Measurements from ENCODE around the gene MXD4.

The MXD4 gene

DNA sequence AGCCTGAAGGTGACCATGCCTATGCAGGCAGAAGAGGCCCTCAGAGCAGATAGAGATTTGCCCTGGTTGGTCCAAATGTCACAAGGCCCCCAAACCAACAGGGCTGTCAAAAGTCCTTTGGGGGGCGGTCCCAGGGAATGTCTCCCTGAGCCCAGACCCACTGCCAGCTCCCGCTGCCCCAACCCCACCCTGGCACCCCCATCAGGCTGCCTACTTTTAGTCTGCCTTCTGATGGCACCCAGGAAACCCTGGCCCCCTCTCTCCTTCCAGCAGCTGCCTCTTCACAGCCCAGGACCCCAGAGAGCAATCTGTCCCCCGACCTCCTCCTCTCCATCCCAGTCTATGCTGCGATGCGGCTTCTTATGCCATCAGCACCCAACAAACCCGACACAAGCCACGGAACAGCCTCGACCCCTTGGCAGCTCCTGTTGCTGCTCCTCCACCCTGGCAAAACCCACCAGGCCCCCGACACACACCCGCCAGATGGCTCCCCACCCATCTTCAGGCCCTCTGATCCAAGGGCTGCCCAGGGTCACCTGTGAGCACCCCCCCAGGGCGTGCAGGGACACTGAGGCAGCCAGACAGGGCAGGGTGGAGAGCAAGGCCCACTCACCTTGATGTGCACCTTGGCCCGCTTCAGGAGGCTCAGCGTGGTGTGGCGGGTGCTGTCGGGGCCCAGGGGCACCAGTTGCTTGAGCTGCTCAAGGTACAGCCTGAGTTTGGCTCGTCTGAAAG is 9.9 kb downstream of the MXD4 start:
- TF ChIP-seq, protein P1, sequence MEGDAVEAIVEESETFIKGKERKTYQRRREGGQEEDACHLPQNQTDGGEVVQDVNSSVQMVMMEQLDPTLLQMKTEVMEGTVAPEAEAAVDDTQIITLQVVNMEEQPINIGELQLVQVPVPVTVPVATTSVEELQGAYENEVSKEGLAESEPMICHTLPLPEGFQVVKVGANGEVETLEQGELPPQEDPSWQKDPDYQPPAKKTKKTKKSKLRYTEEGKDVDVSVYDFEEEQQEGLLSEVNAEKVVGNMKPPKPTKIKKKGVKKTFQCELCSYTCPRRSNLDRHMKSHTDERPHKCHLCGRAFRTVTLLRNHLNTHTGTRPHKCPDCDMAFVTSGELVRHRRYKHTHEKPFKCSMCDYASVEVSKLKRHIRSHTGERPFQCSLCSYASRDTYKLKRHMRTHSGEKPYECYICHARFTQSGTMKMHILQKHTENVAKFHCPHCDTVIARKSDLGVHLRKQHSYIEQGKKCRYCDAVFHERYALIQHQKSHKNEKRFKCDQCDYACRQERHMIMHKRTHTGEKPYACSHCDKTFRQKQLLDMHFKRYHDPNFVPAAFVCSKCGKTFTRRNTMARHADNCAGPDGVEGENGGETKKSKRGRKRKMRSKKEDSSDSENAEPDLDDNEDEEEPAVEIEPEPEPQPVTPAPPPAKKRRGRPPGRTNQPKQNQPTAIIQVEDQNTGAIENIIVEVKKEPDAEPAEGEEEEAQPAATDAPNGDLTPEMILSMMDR (IDR thresholded peaks at IDR 0.05) = no peak

DNA sequence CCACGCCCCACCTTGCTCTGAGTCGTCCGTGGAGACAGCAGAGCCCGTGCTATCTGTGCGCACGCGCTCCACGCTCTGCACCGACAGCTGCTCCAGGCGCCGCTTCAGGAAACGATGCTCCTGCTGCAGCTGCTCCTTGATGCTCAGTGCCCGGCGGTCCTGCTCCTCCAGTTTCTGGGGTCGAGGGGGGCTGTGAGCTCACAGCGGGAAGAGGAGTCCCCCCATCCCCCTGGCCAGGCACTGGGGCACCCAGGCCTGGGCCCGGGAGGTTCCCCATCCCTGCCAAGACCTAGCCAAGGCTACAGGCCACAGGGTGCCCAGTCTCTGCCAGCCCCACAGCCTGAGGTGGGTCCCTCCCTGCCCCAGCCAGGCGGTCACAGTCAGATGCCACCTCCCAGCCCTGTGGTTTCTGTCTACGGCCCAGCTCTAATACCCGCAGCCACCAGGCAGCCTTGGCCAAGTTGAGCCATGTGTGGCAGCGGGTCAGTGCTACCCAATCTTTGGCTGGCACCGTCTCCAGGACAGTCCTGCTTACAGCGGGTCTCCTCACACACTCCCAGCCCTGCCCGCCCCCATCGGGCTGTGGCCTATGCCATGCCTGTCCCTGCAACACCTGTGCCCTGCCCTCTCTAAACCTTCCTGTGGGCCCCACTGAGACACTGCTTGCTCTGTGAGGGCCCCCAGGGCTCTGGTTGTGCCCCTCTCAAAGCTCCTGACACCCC is 10.7 kb downstream of the MXD4 start:
- TF ChIP-seq, protein P1 (IDR thresholded peaks at IDR 0.05) = no peak

DNA sequence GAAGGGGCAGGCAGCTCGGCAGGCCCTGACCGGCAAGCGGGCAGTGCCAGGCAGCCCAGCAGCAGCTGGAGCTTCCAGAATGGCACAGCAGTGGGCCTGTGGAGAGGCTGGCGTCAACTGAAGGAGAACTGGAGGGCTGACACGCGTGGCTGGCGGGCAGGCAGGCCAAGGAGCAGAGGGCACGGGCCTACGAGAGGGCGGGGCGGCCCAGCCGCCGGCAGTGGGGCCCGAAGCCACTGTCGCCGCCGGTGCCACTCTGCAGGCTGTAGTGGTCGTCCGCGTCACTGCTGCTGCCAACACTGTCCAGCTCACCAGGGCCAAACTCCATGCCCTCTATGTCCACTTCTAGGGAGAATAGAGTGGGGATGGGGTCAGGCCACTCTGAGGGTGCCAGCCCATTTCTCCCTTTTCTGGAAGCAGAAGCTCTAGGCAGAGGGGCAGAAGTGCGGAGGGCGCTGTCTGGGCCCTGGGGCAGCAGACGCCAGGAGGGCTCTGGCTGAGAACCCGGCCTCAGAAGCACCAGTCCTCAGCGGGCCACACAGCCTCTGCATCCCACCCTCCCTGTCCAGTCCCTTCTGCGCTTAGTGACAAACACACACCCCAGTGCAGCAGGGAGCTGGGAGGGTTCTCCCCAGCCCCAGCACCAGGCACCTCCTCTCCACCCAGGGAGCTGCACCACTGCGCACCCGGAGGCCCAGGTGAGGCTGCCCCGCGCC is 11.4 kb downstream of the MXD4 start:
- TF ChIP-seq, protein P1 (IDR thresholded peaks at IDR 0.05) = no peak

DNA sequence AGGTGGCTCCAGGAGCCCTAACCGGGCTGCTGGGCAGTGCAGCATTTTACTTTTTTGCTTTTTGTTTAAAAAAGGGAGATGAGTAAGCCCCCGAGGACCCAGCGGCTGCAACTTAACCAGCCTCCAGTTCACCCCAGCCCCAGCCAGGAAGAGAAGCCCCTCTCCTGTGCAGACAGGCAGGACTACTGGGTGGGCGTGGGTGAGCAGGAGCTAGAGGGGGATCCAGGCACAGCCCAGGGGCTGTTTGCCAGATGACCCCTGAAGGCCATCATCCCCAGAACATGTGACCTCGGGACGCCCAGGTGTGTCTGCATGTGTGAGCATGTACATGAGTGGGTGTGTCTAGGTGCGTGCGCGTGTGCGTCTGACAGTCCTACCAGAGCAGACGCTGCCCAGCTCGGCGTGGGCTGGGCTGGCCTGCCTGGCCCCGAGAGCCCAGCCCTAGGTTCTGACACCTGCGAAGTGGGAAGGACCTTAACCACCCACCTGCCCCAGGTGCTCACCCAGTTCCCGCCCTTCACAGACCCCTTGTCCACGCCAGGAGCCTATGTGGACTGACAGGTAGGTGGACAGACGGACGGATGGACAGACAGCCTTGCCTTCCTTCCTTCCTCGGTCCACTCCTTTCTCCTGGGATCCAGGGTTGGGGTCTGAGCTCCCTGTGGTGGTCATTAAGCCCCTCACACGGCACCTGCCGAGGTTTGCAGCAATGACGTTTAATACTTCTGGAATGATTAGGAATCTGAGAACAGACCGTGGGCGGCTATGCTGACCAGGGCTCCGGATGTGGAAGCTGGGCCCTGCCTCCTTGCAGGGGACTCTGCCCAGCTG is 12.2 kb downstream of the MXD4 start:
- TF ChIP-seq, protein P1 (IDR thresholded peaks at IDR 0.05) = no peak

DNA sequence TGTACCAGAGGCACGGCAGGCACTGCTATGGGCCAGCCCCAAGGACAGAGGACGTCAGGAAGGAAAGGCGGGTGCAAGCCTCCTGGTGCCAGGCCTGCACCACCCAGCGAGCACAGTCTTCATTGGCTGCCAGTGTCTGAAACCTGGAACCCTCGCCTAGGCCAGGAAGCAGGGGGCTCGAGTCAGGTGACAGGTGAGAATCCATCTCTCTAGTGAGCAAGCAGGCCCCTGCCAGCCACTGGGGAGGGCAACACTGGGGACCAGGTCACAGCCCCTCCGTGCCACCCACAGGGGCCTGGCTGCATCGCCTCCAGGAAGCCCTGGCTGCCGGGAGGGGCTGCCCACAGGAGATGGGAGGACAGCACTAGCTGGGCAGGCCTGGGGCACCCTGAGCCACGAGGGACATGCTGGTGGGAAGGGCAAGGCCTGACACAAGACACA is 13.1 kb downstream of the MXD4 start:
- TF ChIP-seq, protein P1 (IDR thresholded peaks at IDR 0.05) = no peak

DNA sequence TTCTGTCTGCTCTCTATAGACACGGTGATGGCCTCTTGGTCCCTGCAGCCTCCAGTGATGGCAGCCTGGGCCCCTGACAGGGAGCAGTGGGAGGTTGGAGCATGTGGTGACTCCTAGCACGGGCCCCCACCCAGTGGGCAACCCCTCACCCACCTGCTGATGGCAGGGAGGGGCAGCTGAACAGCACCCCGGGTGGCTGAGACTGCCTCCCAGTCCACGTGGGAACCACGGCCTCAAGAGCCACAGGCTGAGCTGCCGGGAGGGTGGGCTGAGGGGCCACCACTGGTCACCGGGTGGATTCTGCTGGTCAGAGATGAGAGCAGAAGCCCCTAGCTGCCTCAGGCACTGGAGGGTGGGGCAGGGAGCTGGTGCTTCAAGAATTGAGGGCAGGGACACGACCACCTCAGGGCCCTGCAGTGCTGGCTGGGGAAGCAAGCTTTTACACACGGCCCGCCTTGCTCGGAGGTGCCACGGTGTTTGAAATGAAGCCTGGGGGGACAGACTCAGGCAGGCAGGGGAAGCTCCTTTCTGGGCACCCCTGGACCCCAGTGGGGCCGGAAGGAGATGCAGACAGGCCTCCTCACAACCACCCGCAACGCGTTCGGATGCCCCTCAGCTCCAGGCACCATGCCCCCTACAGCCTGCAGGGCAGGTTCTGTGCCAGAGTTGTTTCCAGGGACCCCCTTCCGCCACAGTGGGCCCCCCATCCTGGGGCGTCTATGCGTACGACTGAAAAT is 13.7 kb downstream of the MXD4 start:
- TF ChIP-seq, protein P1 (IDR thresholded peaks at IDR 0.05) = no peak

Measured in LNCAP (cell line).